SK-N-MC (cell line): ENCODE data around the gene HENMT1.

ENCODE experiments used
- EZH2 ChIP-seq: fragments of 200-600 bp; sonication (generic); IDR thresholded peaks from one replicate; pipeline ENCODE4 v1.6.1; 2017; ENCODE audit warnings: antibody characterized with exemption
- FOXP2 ChIP-seq: optimal IDR thresholded peaks from 2 replicates; pipeline ENCODE3; 2011; ENCODE audit warnings: mild to moderate bottlenecking, moderate library complexity; ENCODE audit not compliant: insufficient read depth; ENCODE audit errors: extremely low read length, control extremely low read depth
- POLR2AphosphoS5 ChIP-seq: IDR thresholded peaks from 2 replicates; pipeline ENCODE4 v1.6.1; 2012; ENCODE audit warnings: mild to moderate bottlenecking, low read depth, low read length, borderline replicate concordance

GRCh38 chr1:108679586-108680213 is 18.8 kb upstream of the HENMT1 start:
- TF ChIP-seq EZH2 (no peak), POLR2AphosphoS5 (no peak), FOXP2 (no peak)
